Measurements from ENCODE around the gene PITX1. TPM values are rescaled to one million over a fixed set of nuclear protein-coding genes. Genes with fewer than 3 reads are reported as not detected.

Gene PITX1
- total and polyA plus RNA-seq, 2 donors (not counting 1 experiment from before 2014, with no cell fraction given) = 0.13 TPM; not detected in 1

GRCh38 chr5:135069016-135069770 is 35.2 kb upstream of the PITX1 start:
- H3K9me3 ChIP-seq (ENCODE audit: control extremely low read depth in 1 of 3, control insufficient read depth in 2 of 3, insufficient read depth in 1 of 3, low read length in 2 of 3) = no peaks in the 10 kb centered on the region
- no peak overlapping the region for H2AFZ ChIP-seq (ENCODE audit: insufficient read depth, low read depth, low read length, poor library complexity, severe bottlenecking)
- Mint-ChIP-seq H3K4me1 (no peaks in the 10 kb centered on the region), H3K9me3 (ENCODE audit: insufficient read depth) (no peaks in the 10 kb centered on the region), H3K27me3 (peaks cover 19% of the 10 kb centered on the region), H3K4me3 (no peak overlapping the region), H3K27ac (no peak overlapping the region)
- POLR2A ChIA-PET = no interaction called here
- 92% methylated on average over 14 of the region's 15 CpGs for WGBS (ENCODE audit: insufficient coverage)
- intact Hi-C loops (cut with micrococcal nuclease) = no loop called here
- CTCF ChIA-PET = no interaction called here
- no peak overlapping the region for H3K4me2 ChIP-seq (replicated peaks; ENCODE audit: low read depth, low read length, poor library complexity, severe bottlenecking)
- H3K79me2 ChIP-seq (ENCODE audit: control insufficient read depth, insufficient read depth, low read length) = no peaks in the 10 kb centered on the region
- H3K4me1 ChIP-seq (ENCODE audit: control insufficient read depth in 2 of 2, insufficient read depth in 2 of 2, low read length in 2 of 2) = no peaks in the 10 kb centered on the region
- no peak overlapping the region for H3K4me3 ChIP-seq (ENCODE audit: control extremely low read depth in 1 of 5, extremely low read depth in 1 of 5, insufficient read depth in 1 of 5, low read depth in 2 of 5, low read length in 4 of 5)
- ATAC-seq (ENCODE audit: low read depth) (no peak), DNase-seq (no peak)
- TF ChIP-seq CTCF (IDR thresholded peaks at IDR 0.05) = no peak
- TF ChIP-seq EZH2 (IDR thresholded peaks at IDR 0.05; ENCODE audit: borderline replicate concordance, insufficient read depth, low read depth, low read length, poor library complexity, severe bottlenecking) = no peak
- no peaks in the 10 kb centered on the region for H4K20me1 ChIP-seq (ENCODE audit: control insufficient read depth, insufficient read depth, low read length, poor library complexity, severe bottlenecking)
- H3K27ac ChIP-seq (ENCODE audit: low read length in 2 of 2) = no peak overlapping the region
- no peaks in the 10 kb centered on the region for H3K36me3 ChIP-seq (replicated peaks in 1 of 2; ENCODE audit: control extremely low read depth in 1 of 2, control insufficient read depth in 1 of 2, extremely low read depth in 1 of 2, insufficient read depth in 2 of 2, low read length in 1 of 2)
- H3K27me3 ChIP-seq (replicated peaks in 1 of 4; ENCODE audit: control extremely low read depth in 1 of 4, control insufficient read depth in 3 of 4, insufficient read depth in 4 of 4, low read length in 3 of 4) = peaks cover 0 to 8% (median 0%) of the 10 kb centered on the region in 4 experiments
- H3K9ac ChIP-seq (ENCODE audit: low read length) = no peak overlapping the region

- H3K36me3 ChIP-seq (replicated peaks in 1 of 2; ENCODE audit: control extremely low read depth in 1 of 2, control insufficient read depth in 1 of 2, extremely low read depth in 1 of 2, insufficient read depth in 2 of 2, low read length in 1 of 2) = no peaks in the 10 kb centered on the region
- no peaks in the 10 kb centered on the region for H3K9me3 Mint-ChIP-seq (ENCODE audit: insufficient read depth)
- peaks cover 15% of the 10 kb centered on the region for H3K27me3 Mint-ChIP-seq
Measured at GRCh38 chr5:135067587-135067986, 33.6 kb upstream of the PITX1 start.

More at GRCh38 chr5:135067587-135067986, 33.6 kb upstream of the PITX1 start:
- H3K9ac ChIP-seq (ENCODE audit: low read length) = no peak overlapping the region
- ATAC-seq (ENCODE audit: low read depth) = no peak
- TF ChIP-seq EZH2 (IDR thresholded peaks at IDR 0.05; ENCODE audit: borderline replicate concordance, insufficient read depth, low read depth, low read length, poor library complexity, severe bottlenecking) (no peak), CTCF (IDR thresholded peaks at IDR 0.05) (no peak)
- no peaks in the 10 kb centered on the region for H3K4me1 Mint-ChIP-seq
- H3K4me3 ChIP-seq (ENCODE audit: control extremely low read depth in 1 of 5, extremely low read depth in 1 of 5, insufficient read depth in 1 of 5, low read depth in 2 of 5, low read length in 4 of 5) = no peak overlapping the region
- H2AFZ ChIP-seq (ENCODE audit: insufficient read depth, low read depth, low read length, poor library complexity, severe bottlenecking) = no peak overlapping the region
- no peak overlapping the region for H3K4me2 ChIP-seq (replicated peaks; ENCODE audit: low read depth, low read length, poor library complexity, severe bottlenecking)
- H4K20me1 ChIP-seq (ENCODE audit: control insufficient read depth, insufficient read depth, low read length, poor library complexity, severe bottlenecking) = no peaks in the 10 kb centered on the region
- peaks cover 0 to 2% (median 0%) of the 10 kb centered on the region in 3 donors for H3K9me3 ChIP-seq (ENCODE audit: control extremely low read depth in 1 of 3, control insufficient read depth in 2 of 3, insufficient read depth in 1 of 3, low read length in 2 of 3)
- H3K27me3 ChIP-seq (replicated peaks in 1 of 4; ENCODE audit: control extremely low read depth in 1 of 4, control insufficient read depth in 3 of 4, insufficient read depth in 4 of 4, low read length in 3 of 4) = peaks cover 0 to 18% (median 0%) of the 10 kb centered on the region in 4 experiments
- H3K27ac Mint-ChIP-seq = no peak overlapping the region
- DNase-seq = no peak
- ChIA-PET POLR2A (no interaction called here), CTCF (no interaction called here)
- H3K79me2 ChIP-seq (ENCODE audit: control insufficient read depth, insufficient read depth, low read length) = no peaks in the 10 kb centered on the region
- intact Hi-C loops (cut with micrococcal nuclease) = no loop called here
- H3K4me1 ChIP-seq (ENCODE audit: control insufficient read depth in 2 of 2, insufficient read depth in 2 of 2, low read length in 2 of 2) = no peaks in the 10 kb centered on the region
- H3K27ac ChIP-seq (ENCODE audit: low read length in 2 of 2) = no peak overlapping the region
- 85% methylated on average over 9 of the region's 9 CpGs for WGBS (ENCODE audit: insufficient coverage)
- no peak overlapping the region for H3K4me3 Mint-ChIP-seq
